Raji (cell line): ENCODE data around the gene C1orf159.

Source experiments
- POLR2A ChIP-seq: IDR thresholded peaks from 2 replicates; pipeline ENCODE4 v1.6.1; 2011; ENCODE audit warnings: low read depth, low read length, control low read depth; ENCODE audit not compliant: insufficient read depth

C1orf159 gene

DNA sequence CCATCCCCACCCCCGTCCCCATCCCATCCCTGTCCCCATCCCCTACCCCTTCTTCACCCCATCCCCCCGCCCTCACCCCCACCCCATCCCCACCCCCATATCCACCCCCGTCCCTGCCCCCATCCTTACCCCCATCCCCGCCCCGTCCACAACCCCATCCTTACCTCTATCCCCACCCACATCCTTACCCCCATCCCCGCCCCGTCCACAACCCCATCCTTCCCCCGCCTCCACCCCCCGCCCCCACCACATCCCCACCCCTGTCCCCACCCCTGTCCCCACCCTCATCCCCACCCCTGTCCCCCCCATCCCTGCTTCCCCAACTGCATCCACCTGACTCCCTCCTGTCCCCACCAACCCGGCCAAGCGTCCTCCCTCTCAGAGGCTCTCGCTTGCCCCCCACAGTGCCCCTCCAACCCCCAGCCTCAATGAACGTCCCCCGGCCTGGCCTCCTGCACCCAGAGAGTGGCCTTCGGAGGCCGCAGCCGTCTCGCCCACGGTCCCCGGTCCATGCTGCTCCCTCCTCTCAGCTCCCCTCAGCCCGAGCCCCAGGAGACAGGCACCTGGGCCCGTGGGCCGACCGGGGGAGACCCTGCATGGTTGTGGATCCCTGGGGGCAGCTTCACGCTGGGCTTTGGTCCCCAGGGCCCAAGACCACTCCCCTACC lies 25.5 kb upstream of the C1orf159 start:
- TF ChIP-seq POLR2A: no peak

DNA sequence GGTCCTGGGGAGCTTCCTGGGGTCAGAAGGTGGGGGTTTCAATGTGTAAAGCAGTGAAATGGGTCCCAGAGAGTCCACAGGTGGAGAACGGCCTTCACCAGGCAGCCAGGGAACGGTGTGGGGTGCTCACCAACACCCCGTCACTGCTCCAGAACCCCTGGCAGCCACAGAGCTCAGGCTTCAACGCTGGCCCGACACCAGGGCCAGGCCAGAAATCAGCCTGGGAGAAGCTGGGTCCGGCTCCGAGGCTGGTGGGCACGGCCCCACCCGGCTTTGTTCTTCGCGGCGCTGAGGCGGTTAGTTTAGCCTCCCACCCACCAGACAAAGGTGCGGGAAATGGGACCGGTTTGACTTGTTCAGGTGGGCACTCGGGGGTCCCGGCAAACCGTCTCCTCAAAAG lies 24.8 kb upstream of the C1orf159 start:
- TF ChIP-seq POLR2A: no peak

DNA sequence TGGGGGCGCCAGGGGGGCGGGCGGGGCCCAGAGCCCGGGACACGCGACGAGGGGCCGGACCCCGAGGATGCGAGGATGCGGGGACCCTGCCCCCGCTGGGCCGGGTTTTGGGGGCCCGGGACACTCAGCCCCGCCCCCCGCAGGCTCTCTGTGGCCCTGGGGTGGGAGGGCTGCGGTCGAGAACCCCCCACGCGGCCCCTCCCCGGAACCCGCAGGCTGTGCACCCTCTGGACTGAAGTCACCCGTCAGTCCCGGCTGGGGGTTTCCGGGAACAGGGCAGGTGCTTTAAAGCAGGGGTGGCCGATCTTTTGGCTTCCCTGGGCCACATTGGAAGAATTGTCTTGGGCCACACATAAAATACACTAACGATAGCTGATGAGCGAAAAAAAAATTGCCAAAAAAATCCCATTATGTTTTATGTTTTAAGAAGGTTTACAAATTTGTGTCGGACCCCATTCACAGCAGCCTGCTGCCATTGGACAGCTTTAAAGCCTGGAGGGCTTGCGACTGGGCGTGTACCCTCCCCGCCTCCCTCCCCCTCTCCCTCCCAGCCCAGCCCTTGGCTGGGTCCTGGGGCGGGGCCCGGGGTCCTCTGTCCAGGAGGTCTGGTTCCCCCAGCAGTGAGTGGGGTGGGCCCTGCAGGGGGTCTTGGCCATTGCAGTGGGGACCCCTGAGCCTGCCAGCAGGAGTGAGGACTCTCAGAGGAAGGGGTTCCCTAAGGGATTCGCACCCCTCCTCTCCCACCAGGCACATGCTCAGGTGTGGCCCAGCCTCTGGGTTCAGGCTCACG lies 21.6 kb upstream of the C1orf159 start:
- no peak for TF ChIP-seq POLR2A

DNA sequence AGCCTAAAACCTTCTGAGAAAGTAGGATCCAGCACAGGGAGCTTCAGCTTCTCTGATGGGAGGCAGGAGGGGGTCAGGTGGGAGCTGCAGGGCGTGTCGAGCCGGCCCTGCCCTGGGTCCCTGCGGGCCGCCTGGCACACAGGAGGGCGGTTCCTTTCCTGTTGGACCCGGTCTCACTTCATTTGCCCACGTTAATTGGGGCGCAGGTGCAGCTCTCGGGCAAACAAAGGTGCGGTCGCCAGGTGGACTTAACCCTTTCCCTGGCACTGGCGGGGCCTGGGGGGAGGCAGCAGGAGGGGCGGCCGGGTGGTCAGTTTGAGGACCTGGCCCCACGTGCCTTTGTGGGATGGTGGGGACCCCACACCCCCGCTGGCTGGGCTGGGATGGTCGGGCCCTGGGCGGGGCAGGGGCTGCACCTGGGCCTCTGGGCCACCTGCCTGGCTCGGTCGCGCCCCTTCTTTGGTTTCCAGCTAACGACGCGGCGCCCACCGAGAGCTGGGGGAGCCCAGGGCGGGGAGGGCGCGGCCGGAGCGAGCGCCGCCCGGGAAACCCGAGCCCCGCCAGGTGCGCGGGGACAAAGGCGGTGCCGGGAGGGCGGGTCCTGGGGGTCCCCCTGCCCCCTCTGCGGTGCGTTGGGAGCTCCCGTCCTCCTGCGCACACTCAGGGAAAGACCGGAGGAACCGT lies 20.8 kb upstream of the C1orf159 start:
- TF ChIP-seq POLR2A: no peak

DNA sequence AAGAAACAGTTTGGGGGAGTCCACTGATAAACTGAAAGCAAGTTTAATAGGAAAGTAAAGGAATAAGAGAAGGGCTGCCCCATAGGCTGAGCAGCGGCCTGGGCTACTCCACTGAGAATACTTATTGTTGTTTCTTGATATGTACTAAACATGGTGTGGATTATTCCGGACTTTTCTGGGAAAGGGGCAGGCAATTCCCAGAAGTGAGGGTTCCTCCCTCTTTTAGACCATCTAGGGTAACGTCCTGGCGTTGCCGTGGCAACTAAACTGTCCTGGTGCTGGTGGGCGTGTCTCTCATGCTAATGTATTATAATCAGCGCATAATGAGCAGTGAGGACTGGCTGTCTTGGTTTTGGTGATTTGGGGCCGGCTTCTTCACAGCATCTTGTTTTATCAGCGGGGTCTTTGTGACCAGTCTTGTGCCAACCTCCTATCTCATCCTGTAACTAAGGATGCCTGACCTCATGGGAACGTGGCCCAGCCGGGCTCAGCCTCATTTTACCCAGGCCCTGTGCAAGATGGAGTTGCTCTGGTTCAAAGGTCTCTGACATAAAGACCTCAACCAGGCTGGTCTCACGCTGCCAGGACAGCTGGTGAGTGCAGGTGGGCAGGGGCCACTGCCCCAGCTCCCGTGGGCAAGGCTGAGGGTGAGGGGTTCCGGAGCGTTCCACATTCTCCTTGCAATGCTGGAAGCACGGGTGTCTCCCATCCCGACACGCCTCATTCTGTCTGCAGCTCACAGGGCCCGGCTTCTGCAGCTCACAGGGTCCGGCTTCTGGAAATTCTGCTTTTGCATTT lies 19.6 kb upstream of the C1orf159 start:
- TF ChIP-seq POLR2A: no peak

DNA sequence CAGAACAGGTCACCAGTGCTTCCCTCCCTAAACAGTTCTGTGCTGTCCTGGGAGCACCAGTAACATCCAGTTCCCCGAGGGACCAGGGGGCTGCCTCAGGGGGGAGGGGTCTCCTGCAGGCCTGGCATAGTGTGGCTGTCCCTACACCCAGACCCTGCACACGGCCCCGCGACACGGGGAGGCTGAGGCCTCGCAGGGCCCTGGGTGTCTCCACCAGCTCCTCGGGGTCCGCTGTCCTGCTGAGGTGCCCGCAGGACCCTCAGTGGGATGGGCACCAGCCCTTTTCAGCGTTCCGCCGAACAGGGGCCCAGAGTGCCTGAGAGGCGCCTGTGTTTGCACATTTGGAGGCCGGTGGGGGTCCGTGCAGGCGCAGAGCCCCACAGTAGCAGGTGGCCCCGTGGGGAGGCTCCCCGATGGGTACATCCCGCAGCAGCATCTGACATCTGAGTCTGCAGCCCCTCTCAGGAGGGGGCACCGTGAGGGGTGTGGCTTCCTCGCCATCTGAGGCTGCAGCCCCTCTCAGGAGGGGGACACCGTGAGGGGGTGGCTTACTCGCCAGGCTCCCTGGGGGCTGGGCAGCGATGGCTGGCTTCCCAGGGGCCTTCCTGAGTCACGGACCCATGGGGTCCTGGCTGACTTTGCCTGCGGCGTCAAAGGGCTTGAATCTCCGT lies 18.5 kb upstream of the C1orf159 start:
- TF ChIP-seq POLR2A: no peak

DNA sequence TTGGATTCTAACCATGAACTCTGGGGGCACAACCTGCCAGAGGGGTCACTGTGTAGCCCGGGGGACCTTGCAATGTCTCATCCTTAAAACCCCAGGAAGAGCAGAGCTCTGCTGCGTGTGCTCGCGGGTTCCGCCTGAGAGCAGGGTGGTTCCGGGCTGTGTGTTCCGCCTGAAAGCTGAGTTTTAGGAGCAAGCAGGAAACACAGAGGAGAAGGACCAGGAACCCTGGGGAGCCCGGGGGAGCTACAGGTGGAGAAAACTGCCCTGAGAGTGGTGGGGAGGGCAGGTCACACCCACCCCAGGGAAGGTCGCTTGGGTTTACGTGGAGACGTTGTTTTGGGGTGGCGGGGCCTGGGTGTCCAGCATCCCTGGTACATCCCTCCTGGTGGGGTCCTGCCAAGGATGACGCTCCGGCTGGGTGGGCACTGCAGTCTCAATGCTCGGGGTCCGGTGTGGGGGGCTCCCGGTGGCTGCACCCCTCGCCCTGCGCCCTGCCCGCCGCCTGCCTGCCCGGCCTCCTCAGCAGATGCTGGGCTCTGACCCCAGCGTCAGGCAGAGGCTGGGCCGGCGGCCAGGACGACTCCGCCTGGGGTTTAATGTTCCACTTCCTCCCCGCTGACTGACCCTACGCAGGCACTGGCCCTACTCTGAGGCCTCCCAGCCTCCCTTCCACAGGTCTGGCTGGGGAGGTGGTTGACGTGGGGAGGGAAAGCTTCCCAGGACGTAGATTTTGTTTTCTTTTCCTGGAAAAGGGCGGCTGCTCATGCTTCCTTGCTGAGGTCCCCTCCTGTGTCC lies 17.3 kb upstream of the C1orf159 start:
- TF ChIP-seq POLR2A: no peak

DNA sequence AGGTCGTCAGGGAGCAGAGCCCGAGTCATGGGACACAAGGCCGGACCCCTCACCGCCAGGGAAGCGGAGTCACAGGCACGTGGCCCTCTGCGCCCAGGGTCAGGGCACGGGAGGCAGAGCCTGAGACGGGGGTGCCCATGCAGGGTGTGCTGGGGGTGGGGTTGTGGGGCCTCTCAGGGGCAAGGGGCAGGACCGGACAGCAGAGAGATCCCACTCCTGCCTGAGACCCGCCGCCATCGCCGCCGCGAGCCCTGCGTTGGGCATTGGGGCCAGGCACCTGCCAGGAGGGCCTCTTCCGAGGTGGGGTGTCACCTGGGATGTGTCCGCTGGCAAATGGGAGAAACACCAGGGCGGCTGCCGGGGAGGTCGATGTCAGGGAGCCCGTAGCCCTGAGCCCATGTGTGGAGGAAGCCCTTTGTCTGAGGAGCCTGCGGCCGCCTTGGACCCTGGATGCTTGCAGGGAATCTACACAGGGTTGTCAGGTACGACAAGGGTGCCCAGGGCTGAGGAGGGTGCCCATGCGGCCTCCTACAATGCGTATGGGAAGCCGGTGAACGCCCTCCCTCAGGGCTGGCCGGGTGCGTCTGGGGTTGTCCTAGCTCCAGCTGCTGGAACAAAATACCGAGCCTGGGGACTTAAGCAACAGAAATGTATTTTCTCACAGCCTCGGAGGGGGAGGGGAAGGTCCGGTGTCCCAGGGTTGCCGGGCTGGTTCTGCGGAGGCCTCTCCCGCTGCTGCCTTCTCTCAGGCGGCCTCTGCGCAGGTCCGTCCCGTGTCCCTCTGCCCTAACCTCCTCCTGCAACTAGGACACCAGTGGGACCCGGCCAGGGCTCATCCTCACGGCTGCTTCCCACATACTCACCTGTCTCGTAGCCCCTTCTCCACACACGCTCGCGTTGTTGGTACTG lies 16.4 kb upstream of the C1orf159 start:
- TF ChIP-seq POLR2A: no peak

DNA sequence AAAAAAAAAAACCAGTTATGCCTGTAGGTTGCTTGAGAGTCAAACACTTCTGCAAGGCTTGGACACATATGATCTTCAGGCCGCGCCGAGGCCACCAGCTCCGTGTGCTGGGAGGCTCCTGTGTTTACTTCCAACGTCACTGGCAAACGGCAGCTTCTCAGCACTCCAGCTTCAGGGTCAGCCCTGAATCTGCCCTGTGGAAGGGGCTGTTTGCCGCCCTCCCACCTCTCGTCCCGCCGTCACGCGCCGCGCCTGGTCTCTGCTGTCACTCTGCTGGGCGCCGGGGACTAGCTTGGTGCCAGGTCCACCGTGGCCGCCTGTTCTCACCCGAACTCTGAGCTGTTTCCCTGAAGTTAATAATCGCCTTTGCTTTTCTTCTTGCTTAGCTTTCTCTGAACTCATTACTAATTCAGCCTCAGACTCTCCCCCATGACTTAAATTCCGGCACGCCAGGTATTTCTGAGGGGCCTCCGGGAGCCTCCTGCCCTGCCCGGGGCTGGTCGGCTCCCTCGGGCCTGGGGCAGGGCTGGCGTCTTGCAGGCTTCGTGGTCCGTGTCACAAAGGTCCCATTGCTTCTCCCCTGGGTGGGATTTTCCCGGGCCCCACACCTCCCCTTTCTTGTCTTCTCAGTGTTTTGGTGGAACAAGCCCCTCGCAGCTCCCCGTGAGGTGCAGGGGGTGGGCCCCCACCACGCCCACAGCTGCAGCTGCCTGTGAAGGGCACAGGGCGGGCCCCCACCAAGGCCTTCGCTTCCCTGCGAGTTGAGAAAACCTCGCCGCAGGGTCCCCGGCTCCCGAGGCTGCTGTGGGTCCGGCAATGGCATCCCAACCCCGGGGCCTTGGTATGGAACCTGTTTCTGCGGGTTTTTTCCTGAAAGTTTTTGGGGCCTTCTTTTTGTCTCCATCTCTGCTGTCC lies 14.6 kb upstream of the C1orf159 start:
- no peak for TF ChIP-seq POLR2A

GRCh38 chr1:1129381-1129821 lies 13.5 kb upstream of the C1orf159 start:
- no peak for TF ChIP-seq POLR2A

- TF ChIP-seq POLR2A: no peak
These were observed 12.7 kb upstream of the C1orf159 start for GRCh38 chr1:1128454-1129139.
